Heart left ventricle (tissue), 13 donors: ENCODE measurements around the gene CLEC4G.

Experiments
- POLR2A ChIP-seq, 2 donors: fragments of 450-650 bp; IDR thresholded peaks; one replicate each; pipeline ENCODE4 v1.6.1; 2017; ENCODE audit warnings: antibody characterized with exemption in 2 of 2, mild to moderate bottlenecking in 2 of 2, moderate library complexity in 2 of 2
- TF ChIP-seq, protein P1 (sequence below), 12 donors: fragments of 200-600 bp; sonication (generic) in 4 of 12; IDR thresholded peaks; one replicate each; pipeline versions ENCODE4 v1.5.0 to v1.8.0; 2018 to 2022; ENCODE audit warnings: antibody characterized with exemption in 12 of 12, mild to moderate bottlenecking in 5 of 12
- donor health status: ischemic (EF 13 %, LVEDD 7.1; RV severe dilation, severe dysfunction).
- donor health status: DM: no; HTN: yes; CAD: no.
- donor health status: DM: no; HTN: no; CAD: no.
- donor health status: ischemic (EF 25% LVEDD 6.9; RV normal size, moderate dysfunction).
- donor health status: ischemic (EF 25% LVEDD 5.7; RV mildly dilated, moderate dysfunction).
- donor health status: ischemic (EF 35%, LVEDD 5.7; RV mildly dilated, moderate dysfunction).
- donor health status: nonischemic (EF 11% LVEDD 7.7; RV severe dilation, severe dysfunction).
- donor health status: DM: yes; HTN: yes; CAD: no.
- donor health status: PGD.
- donor health status: ischemic (EF 29% LVEDD 5.4; RV normal size, mild dysfunction).
- donor health status: nonischemic (EF 23%, LVEDD 6.1; RV moderate dilation, normal function).

DNA sequence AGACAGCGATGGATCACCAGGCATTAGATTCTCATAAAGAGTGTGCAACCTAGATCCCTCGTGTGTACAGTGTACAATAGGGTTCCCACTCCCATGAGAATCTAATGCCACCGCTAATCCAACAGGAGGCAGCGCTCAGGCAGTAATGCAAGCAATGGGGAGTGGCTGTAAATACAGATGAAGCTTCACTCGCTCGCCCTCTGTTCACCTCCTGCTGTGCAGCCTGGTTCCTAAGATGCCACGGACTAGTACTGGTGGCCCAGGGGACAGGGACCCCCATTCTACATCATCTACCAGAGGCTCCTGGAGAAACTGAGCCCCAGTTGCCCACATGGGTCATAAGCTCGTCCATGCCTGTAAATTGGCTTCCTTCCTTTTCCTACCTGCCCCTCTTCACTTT is 39.2 kb upstream of the CLEC4G start:
- TF ChIP-seq, protein P1, sequence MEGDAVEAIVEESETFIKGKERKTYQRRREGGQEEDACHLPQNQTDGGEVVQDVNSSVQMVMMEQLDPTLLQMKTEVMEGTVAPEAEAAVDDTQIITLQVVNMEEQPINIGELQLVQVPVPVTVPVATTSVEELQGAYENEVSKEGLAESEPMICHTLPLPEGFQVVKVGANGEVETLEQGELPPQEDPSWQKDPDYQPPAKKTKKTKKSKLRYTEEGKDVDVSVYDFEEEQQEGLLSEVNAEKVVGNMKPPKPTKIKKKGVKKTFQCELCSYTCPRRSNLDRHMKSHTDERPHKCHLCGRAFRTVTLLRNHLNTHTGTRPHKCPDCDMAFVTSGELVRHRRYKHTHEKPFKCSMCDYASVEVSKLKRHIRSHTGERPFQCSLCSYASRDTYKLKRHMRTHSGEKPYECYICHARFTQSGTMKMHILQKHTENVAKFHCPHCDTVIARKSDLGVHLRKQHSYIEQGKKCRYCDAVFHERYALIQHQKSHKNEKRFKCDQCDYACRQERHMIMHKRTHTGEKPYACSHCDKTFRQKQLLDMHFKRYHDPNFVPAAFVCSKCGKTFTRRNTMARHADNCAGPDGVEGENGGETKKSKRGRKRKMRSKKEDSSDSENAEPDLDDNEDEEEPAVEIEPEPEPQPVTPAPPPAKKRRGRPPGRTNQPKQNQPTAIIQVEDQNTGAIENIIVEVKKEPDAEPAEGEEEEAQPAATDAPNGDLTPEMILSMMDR (IDR thresholded peaks at IDR 0.05), result no peak
- no peak for TF ChIP-seq POLR2A (IDR thresholded peaks at IDR 0.05)
